Stomach smooth muscle (tissue), 2 donors: ENCODE measurements around the gene ESR1.
A peak's percentile ranks its signal among the peaks of the same experiment; 100 is the strongest.

ENCODE experiments used
- H3K27ac ChIP-seq: one replicate; pipeline ENCODE4 v1.7.0; 2013; ENCODE audit warnings: mild to moderate bottlenecking, low read length, inconsistent platforms
- H3K27me3 ChIP-seq, 2 donors: one replicate each; pipeline ENCODE4 v1.7.0; 2013; ENCODE audit warnings: low read length in 2 of 2; ENCODE audit not compliant: insufficient read depth in 2 of 2, control insufficient read depth in 1 of 2
- H3K36me3 ChIP-seq, 2 donors: one replicate each; pipeline ENCODE4 v1.7.0; 2013; ENCODE audit warnings: low read length in 2 of 2; ENCODE audit not compliant: control insufficient read depth in 2 of 2, insufficient read depth in 2 of 2
- H3K4me1 ChIP-seq: one replicate; pipeline ENCODE4 v1.7.0; 2013; ENCODE audit warnings: low read length; ENCODE audit not compliant: control insufficient read depth, insufficient read depth
- H3K4me3 ChIP-seq, 2 donors: one replicate each; pipeline ENCODE4 v1.7.0; 2013; ENCODE audit warnings: low read length in 2 of 2
- H3K9ac ChIP-seq, 2 donors: one replicate each; pipeline ENCODE4 v1.7.0; 2013; ENCODE audit warnings: low read length in 2 of 2, mild to moderate bottlenecking in 1 of 2
- H3K9me3 ChIP-seq, 2 donors: one replicate each; pipeline ENCODE4 v1.7.0; 2013; ENCODE audit warnings: low read length in 2 of 2; ENCODE audit not compliant: control insufficient read depth in 2 of 2
- donor health status: healthy.
- donor health status: Pancreatic carcinoma.

Gene ESR1

GRCh38 chr6:151783692-151784091 is 23.8 kb upstream of the ESR1 start:
- Histone ChIP-seq H3K9me3 (peaks cover 0 to 1% of the 10 kb centered on the region in 2 donors), H3K4me1 (no peaks in the 10 kb centered on the region), H3K27ac (no peak overlapping the region), H3K27me3 (no peaks in the 10 kb centered on the region), H3K36me3 (no peaks in the 10 kb centered on the region), H3K9ac (no peak overlapping the region), H3K4me3 (no peak overlapping the region)

GRCh38 chr6:151784441-151785214 is 22.9 kb upstream of the ESR1 start:
- Histone ChIP-seq H3K27ac (no peak overlapping the region), H3K36me3 (no peaks in the 10 kb centered on the region), H3K9me3 (peaks cover 0 to 2% of the 10 kb centered on the region in 2 donors), H3K4me1 (no peaks in the 10 kb centered on the region), H3K27me3 (no peaks in the 10 kb centered on the region), H3K9ac (no peak overlapping the region), H3K4me3 (no peak overlapping the region)

DNA sequence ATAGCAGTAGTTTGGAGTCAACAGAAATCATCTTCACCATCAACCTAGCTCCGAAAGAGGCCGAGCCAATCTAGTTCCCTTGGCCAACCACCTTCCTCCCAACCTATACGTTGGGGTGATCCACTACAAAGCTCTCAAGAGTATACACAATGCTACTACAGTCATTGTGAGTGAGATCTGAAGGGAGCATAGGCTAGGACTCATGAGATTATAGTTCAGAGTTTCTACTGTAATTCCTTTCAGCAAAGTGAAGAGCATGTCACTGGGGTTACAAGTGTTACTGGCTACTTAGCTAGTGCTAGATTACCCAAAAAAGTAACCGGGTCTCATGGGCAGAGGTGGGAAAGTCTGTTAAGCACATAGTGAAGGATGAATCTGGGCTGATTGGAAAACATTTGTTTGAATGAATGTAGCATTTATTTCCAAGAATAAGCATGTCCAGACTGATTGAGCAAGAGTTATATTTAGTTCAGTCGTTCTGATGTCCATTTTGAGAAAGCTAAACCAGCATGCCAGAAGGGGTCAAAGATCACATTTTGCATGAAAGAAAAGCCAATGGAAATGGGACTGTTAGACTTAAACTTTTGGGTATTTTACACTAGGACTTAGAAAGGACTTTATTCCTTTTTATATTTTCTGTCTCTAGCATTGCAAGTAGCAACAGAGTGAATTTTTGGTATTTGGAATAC is 10.5 kb upstream of the ESR1 start:
- Histone ChIP-seq H3K36me3 (no peaks in the 10 kb centered on the region), H3K27ac (no peak overlapping the region), H3K4me1 (no peaks in the 10 kb centered on the region), H3K9me3 (no peaks in the 10 kb centered on the region), H3K4me3 (no peak overlapping the region), H3K9ac (no peak overlapping the region), H3K27me3 (no peaks in the 10 kb centered on the region)

DNA sequence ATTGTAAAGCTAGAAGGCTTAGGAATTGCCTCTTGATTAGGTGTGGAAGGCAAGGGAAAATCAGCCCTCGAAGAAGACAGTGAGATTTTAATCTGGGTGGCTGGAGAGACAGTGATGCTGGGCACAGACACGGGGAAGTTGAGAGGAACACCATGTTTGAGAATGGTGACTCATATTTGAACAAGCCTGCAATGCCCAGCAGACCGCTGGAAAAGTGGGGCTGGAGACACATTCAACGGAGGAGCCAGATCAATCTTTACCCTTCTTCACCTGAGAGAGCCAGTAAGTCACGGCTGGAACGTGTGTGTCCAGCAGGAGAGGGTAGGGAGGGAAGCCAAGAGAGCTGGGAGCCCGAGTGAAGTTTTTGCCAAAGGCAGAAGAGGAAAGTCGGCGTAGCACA is 3.7 kb upstream of the ESR1 start:
- no peak overlapping the region for H3K4me3 ChIP-seq
- H3K27ac ChIP-seq: no peak overlapping the region
- no peaks in the 10 kb centered on the region for H3K9me3 ChIP-seq
- H3K27me3 ChIP-seq: peaks cover 10 to 20% of the 10 kb centered on the region in 2 donors
- H3K4me1 ChIP-seq: peaks cover 5% of the 10 kb centered on the region
- H3K9ac ChIP-seq: no peak overlapping the region
- H3K36me3 ChIP-seq: no peaks in the 10 kb centered on the region

GRCh38 chr6:151804585-151805285 is 2.7 kb upstream of the ESR1 start:
- Histone ChIP-seq H3K36me3 (no peaks in the 10 kb centered on the region), H3K9me3 (no peaks in the 10 kb centered on the region), H3K4me3 (no peak overlapping the region), H3K9ac (no peak overlapping the region), H3K27ac (no peak overlapping the region), H3K27me3 (peaks cover 18 to 26% of the 10 kb centered on the region in 2 donors), H3K4me1 (peaks cover 8% of the 10 kb centered on the region)

GRCh38 chr6:151805286-151805840 is 2.1 kb upstream of the ESR1 start:
- H3K27me3 ChIP-seq: peaks cover 18 to 26% of the 10 kb centered on the region in 2 donors
- H3K27ac ChIP-seq: no peak overlapping the region
- H3K36me3 ChIP-seq: no peaks in the 10 kb centered on the region
- H3K9me3 ChIP-seq: no peaks in the 10 kb centered on the region
- peak overlapping the region in 1 of 2 donors; percentile 49 for H3K4me3 ChIP-seq
- peaks cover 8% of the 10 kb centered on the region for H3K4me1 ChIP-seq
- no peak overlapping the region for H3K9ac ChIP-seq

DNA sequence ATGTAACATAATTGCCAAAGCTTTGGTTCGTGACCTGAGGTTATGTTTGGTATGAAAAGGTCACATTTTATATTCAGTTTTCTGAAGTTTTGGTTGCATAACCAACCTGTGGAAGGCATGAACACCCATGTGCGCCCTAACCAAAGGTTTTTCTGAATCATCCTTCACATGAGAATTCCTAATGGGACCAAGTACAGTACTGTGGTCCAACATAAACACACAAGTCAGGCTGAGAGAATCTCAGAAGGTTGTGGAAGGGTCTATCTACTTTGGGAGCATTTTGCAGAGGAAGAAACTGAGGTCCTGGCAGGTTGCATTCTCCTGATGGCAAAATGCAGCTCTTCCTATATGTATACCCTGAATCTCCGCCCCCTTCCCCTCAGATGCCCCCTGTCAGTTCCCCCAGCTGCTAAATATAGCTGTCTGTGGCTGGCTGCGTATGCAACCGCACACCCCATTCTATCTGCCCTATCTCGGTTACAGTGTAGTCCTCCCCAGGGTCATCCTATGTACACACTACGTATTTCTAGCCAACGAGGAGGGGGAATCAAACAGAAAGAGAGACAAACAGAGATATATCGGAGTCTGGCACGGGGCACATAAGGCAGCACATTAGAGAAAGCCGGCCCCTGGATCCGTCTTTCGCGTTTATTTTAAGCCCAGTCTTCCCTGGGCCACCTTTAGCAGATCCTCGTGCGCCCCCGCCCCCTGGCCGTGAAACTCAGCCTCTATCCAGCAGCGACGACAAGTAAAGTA is 547 bp upstream of the ESR1 start:
- Histone ChIP-seq H3K9me3 (no peaks in the 10 kb centered on the region), H3K36me3 (no peaks in the 10 kb centered on the region), H3K27me3 (peaks cover 18 to 29% of the 10 kb centered on the region in 2 donors), H3K4me1 (peaks cover 8% of the 10 kb centered on the region), H3K27ac (no peak overlapping the region), H3K9ac (no peak overlapping the region), H3K4me3 (peak overlapping the region; percentile 13 to 64)

DNA sequence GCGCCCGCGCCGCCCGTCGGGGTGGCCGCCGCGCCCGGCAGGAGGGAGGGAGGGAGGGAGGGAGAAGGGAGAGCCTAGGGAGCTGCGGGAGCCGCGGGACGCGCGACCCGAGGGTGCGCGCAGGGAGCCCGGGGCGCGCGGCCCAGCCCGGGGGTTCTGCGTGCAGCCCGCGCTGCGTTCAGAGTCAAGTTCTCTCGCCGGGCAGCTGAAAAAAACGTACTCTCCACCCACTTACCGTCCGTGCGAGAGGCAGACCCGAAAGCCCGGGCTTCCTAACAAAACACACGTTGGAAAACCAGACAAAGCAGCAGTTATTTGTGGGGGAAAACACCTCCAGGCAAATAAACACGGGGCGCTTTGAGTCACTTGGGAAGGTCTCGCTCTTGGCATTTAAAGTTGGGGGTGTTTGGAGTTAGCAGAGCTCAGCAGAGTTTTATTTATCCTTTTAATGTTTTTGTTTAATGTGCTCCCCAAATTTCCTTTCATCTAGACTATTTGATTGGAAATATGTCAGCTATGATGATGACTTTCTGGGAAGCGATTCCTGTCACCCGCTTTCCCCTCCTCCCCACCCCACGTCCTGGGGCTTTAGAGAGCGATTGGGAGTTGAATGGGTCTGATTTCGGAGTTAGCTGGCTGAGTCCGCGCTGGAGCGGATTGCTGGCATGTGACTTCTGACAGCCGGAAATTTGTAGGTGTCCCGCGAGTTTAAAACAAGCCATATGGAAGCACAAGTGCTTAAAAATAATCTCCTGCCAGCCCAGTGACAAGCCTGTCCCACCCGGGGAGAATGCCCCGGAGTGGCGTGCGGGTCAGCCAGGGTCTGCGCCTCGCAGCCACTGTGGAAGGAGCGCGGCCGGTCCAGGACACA is 1.1 kb downstream of the ESR1 start:
- Histone ChIP-seq H3K4me3 (peak overlapping the region; percentile 46 to 64), H3K9ac (peak overlapping the region in 1 of 2 donors; percentile 27), H3K27ac (no peak overlapping the region), H3K4me1 (peaks cover 8% of the 10 kb centered on the region), H3K9me3 (no peaks in the 10 kb centered on the region), H3K36me3 (no peaks in the 10 kb centered on the region), H3K27me3 (peaks cover 18 to 29% of the 10 kb centered on the region in 2 donors)

GRCh38 chr6:151811081-151811480 is 3.6 kb downstream of the ESR1 start:
- no peaks in the 10 kb centered on the region for H3K9me3 ChIP-seq
- no peak overlapping the region for H3K9ac ChIP-seq
- peaks cover 18 to 29% of the 10 kb centered on the region in 2 donors for H3K27me3 ChIP-seq
- no peaks in the 10 kb centered on the region for H3K36me3 ChIP-seq
- H3K4me1 ChIP-seq: peaks cover 8% of the 10 kb centered on the region
- H3K4me3 ChIP-seq: no peak overlapping the region
- no peak overlapping the region for H3K27ac ChIP-seq
